ENCODE results near the gene KRT7.

KRT7 gene

DNA sequence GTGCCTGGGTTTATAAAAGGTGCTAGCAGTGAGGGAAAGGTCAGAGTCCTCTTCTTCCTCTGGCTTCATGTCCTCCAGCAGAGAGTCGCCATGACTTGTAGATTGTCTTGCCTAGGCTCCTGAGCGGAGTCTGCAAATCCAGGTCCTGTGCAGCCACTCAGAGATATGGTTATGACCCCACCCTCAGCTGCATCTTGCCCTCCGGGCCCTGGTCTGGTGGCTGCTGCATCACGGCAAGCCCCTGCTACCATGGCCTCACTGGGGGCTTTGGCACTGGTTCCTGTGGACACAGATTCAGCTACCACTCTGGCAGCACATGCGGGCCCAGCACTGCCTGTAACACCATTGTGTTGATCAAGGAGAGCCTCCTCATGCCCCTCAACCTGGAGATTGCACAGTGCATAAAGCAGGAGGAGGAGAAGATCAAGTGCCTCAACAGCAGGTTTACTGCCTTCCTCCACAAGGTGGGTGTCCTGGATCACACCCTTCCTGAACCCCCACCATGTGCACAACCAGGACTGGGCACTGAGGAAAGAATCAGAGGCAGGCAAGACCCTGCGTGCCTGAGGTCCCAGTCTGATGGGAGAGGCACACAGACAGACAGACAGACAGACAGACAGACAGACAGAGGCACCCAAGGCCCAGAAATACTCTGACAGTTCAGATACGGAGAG lies 30.9 kb downstream of the KRT7 start:
- Histone ChIP-seq H3K9ac (ENCODE audit: low read length) (no peak overlapping the region), H3K27ac (ENCODE audit: low read depth, low read length) (no peak overlapping the region), H3K36me3 (ENCODE audit: control insufficient read depth, insufficient read depth, low read length) (no peaks in the 10 kb centered on the region), H3K4me1 (ENCODE audit: control insufficient read depth, insufficient read depth, low read length) (no peaks in the 10 kb centered on the region; the same call in none of the 2 replicates), H3K4me3 (ENCODE audit: low read depth, low read length) (no peak overlapping the region), H3K27me3 (ENCODE audit: control insufficient read depth, insufficient read depth, low read length) (peaks cover 23% of the 10 kb centered on the region), H3K9me3 (ENCODE audit: control insufficient read depth, insufficient read depth, low read depth, low read length) (peaks cover 14% of the 10 kb centered on the region)

DNA sequence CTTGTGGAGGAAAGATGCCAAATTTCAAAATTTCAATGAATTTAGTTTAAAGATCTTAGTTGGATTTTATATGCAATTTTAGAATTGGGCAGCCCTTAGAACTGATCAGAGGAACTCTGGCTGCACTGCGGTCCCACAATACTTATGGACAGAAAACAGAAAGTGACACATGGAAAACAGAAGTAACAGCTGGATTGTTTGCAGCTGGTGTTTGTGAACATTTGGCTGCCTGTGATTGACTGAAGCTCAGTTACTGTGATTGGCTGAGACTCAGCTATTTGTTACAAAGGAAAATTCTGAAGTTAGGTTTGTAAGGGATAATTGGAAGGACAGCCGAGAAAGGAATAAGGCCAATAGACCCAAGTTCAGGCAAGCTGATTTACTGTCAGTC lies 31.4 kb downstream of the KRT7 start:
- H3K36me3 ChIP-seq (ENCODE audit: control insufficient read depth, insufficient read depth, low read length), result no peaks in the 10 kb centered on the region
- H3K27me3 ChIP-seq (ENCODE audit: control insufficient read depth, insufficient read depth, low read length), result peaks cover 18% of the 10 kb centered on the region
- H3K9ac ChIP-seq (ENCODE audit: low read length), result no peak overlapping the region
- H3K4me1 ChIP-seq (ENCODE audit: control insufficient read depth, insufficient read depth, low read length), result no peaks in the 10 kb centered on the region; the same call in none of the 2 replicates
- no peak overlapping the region for H3K4me3 ChIP-seq (ENCODE audit: low read depth, low read length)
- peaks cover 11% of the 10 kb centered on the region for H3K9me3 ChIP-seq (ENCODE audit: control insufficient read depth, insufficient read depth, low read depth, low read length)
- H3K27ac ChIP-seq (ENCODE audit: low read depth, low read length), result no peak overlapping the region

DNA sequence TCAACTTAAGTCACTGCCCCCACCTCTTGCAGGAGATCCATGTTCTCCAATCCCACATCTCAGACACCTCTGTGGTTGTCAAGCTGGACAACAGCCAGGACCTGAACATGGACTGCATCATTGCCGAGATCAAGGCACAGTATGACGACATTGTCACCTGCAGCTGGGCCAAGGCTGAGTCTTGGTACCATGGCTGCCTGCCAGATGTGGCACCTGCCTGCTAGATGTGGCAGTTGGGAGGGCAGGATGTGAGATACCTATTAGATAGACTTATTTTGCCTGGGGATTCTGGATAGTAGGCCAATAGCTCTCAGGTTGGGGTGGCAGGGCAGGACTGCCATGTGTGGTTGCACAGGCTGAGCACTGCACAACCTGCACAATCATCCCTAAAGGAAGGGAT lies 33.5 kb downstream of the KRT7 start:
- no peaks in the 10 kb centered on the region; the same call in none of the 2 replicates for H3K4me1 ChIP-seq (ENCODE audit: control insufficient read depth, insufficient read depth, low read length)
- H3K4me3 ChIP-seq (ENCODE audit: low read depth, low read length), result no peak overlapping the region
- no peak overlapping the region for H3K27ac ChIP-seq (ENCODE audit: low read depth, low read length)
- no peak overlapping the region for H3K9ac ChIP-seq (ENCODE audit: low read length)
- H3K27me3 ChIP-seq (ENCODE audit: control insufficient read depth, insufficient read depth, low read length), result peaks cover 6% of the 10 kb centered on the region; the same call in 1 of the 2 replicates
- H3K36me3 ChIP-seq (ENCODE audit: control insufficient read depth, insufficient read depth, low read length), result no peaks in the 10 kb centered on the region
- H3K9me3 ChIP-seq (ENCODE audit: control insufficient read depth, insufficient read depth, low read depth, low read length), result peaks cover 3% of the 10 kb centered on the region; the same call in 1 of the 2 replicates

DNA sequence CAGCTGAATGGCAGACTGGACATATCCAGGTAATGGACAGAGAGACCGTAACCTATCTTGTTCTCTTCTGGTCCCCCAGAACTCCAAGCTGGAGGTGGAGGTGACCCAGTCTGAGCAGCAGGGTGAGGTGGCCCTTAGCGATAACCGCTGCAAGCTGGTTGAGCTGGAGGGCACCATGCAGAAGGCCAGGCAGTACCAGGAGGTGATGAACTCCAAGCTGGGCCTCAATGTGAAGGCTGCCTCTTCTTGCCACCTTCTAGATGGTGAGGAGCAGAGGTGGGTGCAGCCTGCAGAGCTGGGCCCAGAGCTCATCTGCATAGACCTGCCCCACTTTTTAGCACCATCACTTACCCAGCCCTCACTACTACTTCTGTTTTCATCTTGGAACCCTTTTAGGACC lies 34.2 kb downstream of the KRT7 start:
- H3K4me3 ChIP-seq (ENCODE audit: low read depth, low read length), result no peak overlapping the region
- H3K9me3 ChIP-seq (ENCODE audit: control insufficient read depth, insufficient read depth, low read depth, low read length), result no peaks in the 10 kb centered on the region
- H3K36me3 ChIP-seq (ENCODE audit: control insufficient read depth, insufficient read depth, low read length), result no peaks in the 10 kb centered on the region
- H3K4me1 ChIP-seq (ENCODE audit: control insufficient read depth, insufficient read depth, low read length), result no peaks in the 10 kb centered on the region; the same call in none of the 2 replicates
- peaks cover 3% of the 10 kb centered on the region; the same call in 1 of the 2 replicates for H3K27me3 ChIP-seq (ENCODE audit: control insufficient read depth, insufficient read depth, low read length)
- no peak overlapping the region for H3K9ac ChIP-seq (ENCODE audit: low read length)
- no peak overlapping the region for H3K27ac ChIP-seq (ENCODE audit: low read depth, low read length)

DNA sequence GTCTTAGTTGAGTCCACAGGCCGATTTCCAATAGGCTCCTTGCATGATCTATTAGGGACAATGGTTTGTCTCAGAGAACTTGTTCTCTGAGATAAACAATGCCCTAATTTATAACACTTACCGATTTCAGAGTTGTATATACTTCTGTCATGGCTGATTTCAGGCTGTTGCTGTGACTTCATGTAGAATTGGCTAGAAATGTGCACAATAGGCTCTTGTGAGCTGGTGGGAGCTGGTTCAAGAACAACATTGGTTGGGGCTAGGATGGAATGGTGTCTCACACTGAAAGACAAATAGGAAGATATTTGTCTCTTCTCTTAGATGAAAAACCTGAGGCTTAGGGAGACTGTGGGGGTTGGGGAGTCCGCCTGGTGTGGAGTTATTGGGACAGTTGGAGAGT lies 34.7 kb downstream of the KRT7 start:
- Histone ChIP-seq H3K36me3 (ENCODE audit: control insufficient read depth, insufficient read depth, low read length) (no peaks in the 10 kb centered on the region), H3K9me3 (ENCODE audit: control insufficient read depth, insufficient read depth, low read depth, low read length) (no peaks in the 10 kb centered on the region), H3K4me1 (ENCODE audit: control insufficient read depth, insufficient read depth, low read length) (no peaks in the 10 kb centered on the region; the same call in none of the 2 replicates), H3K27me3 (ENCODE audit: control insufficient read depth, insufficient read depth, low read length) (peaks cover 3% of the 10 kb centered on the region; the same call in 1 of the 2 replicates), H3K4me3 (ENCODE audit: low read depth, low read length) (no peak overlapping the region), H3K27ac (ENCODE audit: low read depth, low read length) (no peak overlapping the region), H3K9ac (ENCODE audit: low read length) (no peak overlapping the region)

DNA sequence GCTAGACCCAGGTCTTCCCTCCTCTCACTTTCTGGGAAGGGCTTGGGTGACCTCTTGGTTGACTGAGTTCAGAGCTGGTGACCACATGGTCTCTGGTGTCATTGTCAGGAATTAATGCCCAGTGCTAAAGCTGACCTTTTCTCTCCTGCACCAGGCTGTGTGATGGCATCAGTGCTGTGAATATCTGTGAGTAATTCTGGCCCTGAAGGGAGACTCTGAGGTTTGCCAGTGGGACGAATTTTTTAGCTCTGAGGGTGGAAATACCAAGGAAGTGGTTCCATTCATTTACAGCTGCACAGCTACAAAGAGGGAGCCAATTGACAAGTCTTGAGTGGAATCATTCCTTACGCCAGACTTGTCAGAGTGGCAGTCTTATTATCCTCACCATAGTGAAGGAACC lies 35.2 kb downstream of the KRT7 start:
- H3K4me3 ChIP-seq (ENCODE audit: low read depth, low read length), result no peak overlapping the region
- H3K9me3 ChIP-seq (ENCODE audit: control insufficient read depth, insufficient read depth, low read depth, low read length), result no peaks in the 10 kb centered on the region
- H3K36me3 ChIP-seq (ENCODE audit: control insufficient read depth, insufficient read depth, low read length), result no peaks in the 10 kb centered on the region
- H3K27me3 ChIP-seq (ENCODE audit: control insufficient read depth, insufficient read depth, low read length), result peaks cover 3% of the 10 kb centered on the region; the same call in 1 of the 2 replicates
- H3K9ac ChIP-seq (ENCODE audit: low read length), result no peak overlapping the region
- H3K4me1 ChIP-seq (ENCODE audit: control insufficient read depth, insufficient read depth, low read length), result no peaks in the 10 kb centered on the region; the same call in none of the 2 replicates
- H3K27ac ChIP-seq (ENCODE audit: low read depth, low read length), result no peak overlapping the region

DNA sequence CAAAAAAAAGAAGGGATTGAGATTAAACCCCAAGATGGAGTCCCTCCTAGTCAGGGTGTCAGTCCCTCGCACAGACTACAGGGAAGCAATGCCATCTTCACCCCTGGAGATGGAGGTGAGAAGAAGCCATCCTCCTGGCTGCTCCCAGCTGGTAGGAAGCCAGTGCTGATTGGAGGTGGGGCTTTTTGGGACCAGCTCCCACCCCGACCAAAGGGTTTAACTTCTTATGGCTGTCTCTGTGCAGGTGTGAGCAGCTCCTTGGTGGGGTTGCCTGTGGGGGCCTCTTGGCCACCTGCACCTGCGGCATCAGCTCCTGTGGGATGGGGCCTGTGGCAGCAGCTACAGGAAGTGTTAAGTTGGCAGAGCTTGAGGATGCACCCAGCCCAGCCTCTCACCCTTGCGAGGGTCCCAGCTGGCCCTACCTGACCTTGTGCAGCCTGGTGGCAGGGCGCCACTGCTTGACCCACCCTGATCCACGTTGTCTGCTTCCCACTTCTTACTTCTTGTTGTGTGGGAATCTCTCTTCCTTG lies 37.6 kb downstream of the KRT7 start:
- no peak overlapping the region for H3K4me3 ChIP-seq (ENCODE audit: low read depth, low read length)
- no peaks in the 10 kb centered on the region for H3K36me3 ChIP-seq (ENCODE audit: control insufficient read depth, insufficient read depth, low read length)
- no peaks in the 10 kb centered on the region; the same call in 1 of the 2 replicates for H3K4me1 ChIP-seq (ENCODE audit: control insufficient read depth, insufficient read depth, low read length)
- no peaks in the 10 kb centered on the region for H3K9me3 ChIP-seq (ENCODE audit: control insufficient read depth, insufficient read depth, low read depth, low read length)
- no peak overlapping the region for H3K9ac ChIP-seq (ENCODE audit: low read length)
- no peak overlapping the region for H3K27ac ChIP-seq (ENCODE audit: low read depth, low read length)
- peaks cover 14% of the 10 kb centered on the region; the same call in 1 of the 2 replicates for H3K27me3 ChIP-seq (ENCODE audit: control insufficient read depth, insufficient read depth, low read length)

DNA sequence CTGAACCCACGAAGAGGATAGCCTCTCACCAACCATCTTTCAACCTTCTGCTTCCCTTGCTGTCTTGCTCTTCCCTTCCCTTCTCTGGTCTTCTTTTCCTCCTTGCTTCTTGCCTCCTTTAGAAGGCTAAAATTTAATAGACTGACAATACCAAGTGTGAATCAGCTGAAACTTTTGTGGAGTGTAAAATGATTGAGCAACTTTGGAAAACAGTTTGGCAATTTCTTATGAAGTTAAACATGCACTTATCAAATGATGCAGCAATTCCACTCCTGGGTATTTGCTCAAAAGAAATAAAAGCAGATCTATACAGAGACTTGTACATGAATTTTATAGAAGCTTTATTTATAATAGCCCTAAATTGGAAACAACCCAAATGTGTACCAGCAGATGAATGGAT lies 38.1 kb downstream of the KRT7 start:
- Histone ChIP-seq H3K36me3 (ENCODE audit: control insufficient read depth, insufficient read depth, low read length) (no peaks in the 10 kb centered on the region), H3K27ac (ENCODE audit: low read depth, low read length) (no peak overlapping the region), H3K27me3 (ENCODE audit: control insufficient read depth, insufficient read depth, low read length) (peaks cover 16% of the 10 kb centered on the region; the same call in 1 of the 2 replicates), H3K4me1 (ENCODE audit: control insufficient read depth, insufficient read depth, low read length) (no peaks in the 10 kb centered on the region; the same call in 1 of the 2 replicates), H3K9me3 (ENCODE audit: control insufficient read depth, insufficient read depth, low read depth, low read length) (no peaks in the 10 kb centered on the region), H3K4me3 (ENCODE audit: low read depth, low read length) (no peak overlapping the region), H3K9ac (ENCODE audit: low read length) (no peak overlapping the region)

DNA sequence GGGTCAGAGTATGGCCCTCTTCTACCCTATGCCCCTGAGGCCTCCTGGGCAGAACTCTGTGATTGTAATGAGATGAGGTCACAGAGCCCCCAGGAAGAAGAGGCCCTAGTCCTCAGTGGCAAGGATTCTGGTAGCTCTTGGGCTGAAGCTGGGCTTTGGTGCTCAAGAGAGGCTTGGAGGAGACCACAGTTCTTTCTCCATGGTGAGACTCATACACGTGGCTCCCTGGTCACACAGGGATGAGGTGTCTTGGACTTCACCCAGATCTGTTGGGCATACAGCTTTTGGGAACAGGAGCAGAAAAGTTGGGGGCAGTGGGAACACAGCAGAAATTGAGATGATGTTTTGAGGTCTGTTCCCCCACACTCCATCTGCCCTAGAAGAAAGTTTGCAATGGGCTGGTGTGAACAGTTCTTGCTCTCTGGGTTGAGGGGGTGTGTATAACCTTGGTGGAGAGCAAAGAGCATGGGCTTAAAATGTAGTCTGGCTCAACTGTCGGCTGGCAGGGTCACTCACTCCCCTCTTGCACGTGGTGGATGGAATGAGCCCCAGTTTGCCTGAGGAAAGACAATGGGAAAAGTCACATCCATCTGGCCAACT lies 41.6 kb downstream of the KRT7 start, which contains the start of gene KRT86:
TSS of gene KRT86 (plus strand) at position 125 of the 600 bp plus-strand sequence. CDS start 27,272 bp downstream, outside the sequence.
- Histone ChIP-seq H3K36me3 (ENCODE audit: control insufficient read depth, insufficient read depth, low read length) (no peaks in the 10 kb centered on the region), H3K9ac (ENCODE audit: low read length) (no peak within 1 kb of the TSS), H3K4me3 (ENCODE audit: low read depth, low read length) (no peak within 1 kb of the TSS), H3K4me1 (ENCODE audit: control insufficient read depth, insufficient read depth, low read length) (peaks cover 6% of the 10 kb centered on the region; the same call in 1 of the 2 replicates), H3K9me3 (ENCODE audit: control insufficient read depth, insufficient read depth, low read depth, low read length) (no peaks in the 10 kb centered on the region), H3K27me3 (ENCODE audit: control insufficient read depth, insufficient read depth, low read length) (peaks cover 42% of the 10 kb centered on the region), H3K27ac (ENCODE audit: low read depth, low read length) (no peak within 1 kb of the TSS)

DNA sequence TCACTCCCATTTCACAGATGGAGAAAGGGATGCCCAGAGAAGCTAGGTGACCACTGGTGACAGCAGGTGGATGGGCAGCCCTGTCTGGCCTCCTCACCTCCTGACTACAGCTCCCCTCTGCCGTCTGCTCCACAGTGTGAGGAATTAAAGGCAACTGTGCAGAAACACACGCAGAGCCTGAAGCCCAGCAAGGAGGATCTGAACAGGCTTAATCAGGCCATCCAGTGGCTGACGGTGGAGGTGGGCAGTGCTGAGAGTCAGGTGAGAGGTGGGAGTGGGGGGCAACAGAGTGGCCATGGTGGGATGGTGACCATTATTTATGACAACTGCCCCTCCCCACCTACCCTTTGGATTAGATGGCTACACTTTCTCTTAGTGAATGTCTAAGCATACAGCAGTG lies 42.6 kb downstream of the KRT7 start:
- H3K27ac ChIP-seq (ENCODE audit: low read depth, low read length), result no peak overlapping the region
- no peak overlapping the region for H3K9ac ChIP-seq (ENCODE audit: low read length)
- H3K4me1 ChIP-seq (ENCODE audit: control insufficient read depth, insufficient read depth, low read length), result peaks cover 6% of the 10 kb centered on the region; the same call in 1 of the 2 replicates
- peaks cover 48% of the 10 kb centered on the region for H3K27me3 ChIP-seq (ENCODE audit: control insufficient read depth, insufficient read depth, low read length)
- H3K9me3 ChIP-seq (ENCODE audit: control insufficient read depth, insufficient read depth, low read depth, low read length), result no peaks in the 10 kb centered on the region
- no peaks in the 10 kb centered on the region for H3K36me3 ChIP-seq (ENCODE audit: control insufficient read depth, insufficient read depth, low read length)
- H3K4me3 ChIP-seq (ENCODE audit: low read depth, low read length), result no peak overlapping the region
